Thyroid gland (tissue), 4 donors: ENCODE results near the gene GNG7. TPM values are rescaled to one million over a fixed set of nuclear protein-coding genes. Genes with fewer than 3 reads are reported as not detected.
"Not testable (repeated sequence)": the region's sequence is repeated elsewhere in the genome, so short reads cannot be mapped to it uniquely, and the experiment has no call there.

Experiments used
- DNase-seq, 2 donors: peaks; one replicate each; pipeline ENCODE4 v3.0.0-alpha.2; 2019
- H3K27ac ChIP-seq, 3 donors: fragments of 200-600 bp; sonication (generic); 1 replicate in 2 of 3; 2 replicates in 1 of 3; pipeline ENCODE4 v1.5.1; 2016 to 2019; ENCODE audit warnings: mild to moderate bottlenecking in 1 of 3, moderate library complexity in 1 of 3
- H3K27me3 ChIP-seq: fragments of 200-600 bp; sonication (generic); one replicate; pipeline ENCODE4 v1.5.1; 2019
- H3K36me3 ChIP-seq, 2 donors: fragments of 200-600 bp; sonication (generic); one replicate each; pipeline ENCODE4 v1.5.1; 2016 to 2019
- H3K4me1 ChIP-seq, 2 donors: fragments of 200-600 bp; sonication (generic); one replicate each; pipeline ENCODE4 v1.5.1; 2017 to 2019
- H3K4me3 ChIP-seq, 3 donors: fragments of 200-600 bp; sonication (generic); replicated peaks in 1 of 3; 1 replicate in 2 of 3; 2 replicates in 1 of 3; pipeline ENCODE4 v1.5.1; 2016; ENCODE audit warnings: mild to moderate bottlenecking in 1 of 3
- H3K9me3 ChIP-seq: fragments of 200-600 bp; sonication (generic); one replicate; pipeline ENCODE4 v1.5.1; 2017
- POLR2A ChIP-seq, 2 donors: fragments of 450-650 bp; IDR thresholded peaks; one replicate each; pipeline ENCODE4 v1.6.1; 2017; ENCODE audit warnings: antibody characterized with exemption in 2 of 2, mild to moderate bottlenecking in 2 of 2, moderate library complexity in 1 of 2
- WGBS, 2 donors: methylation state at CpG; one replicate each; pipeline ENCODE4 v1.1.5; 2017; 5-methylcytosine and 5-hydroxymethylcytosine counted together
- intact Hi-C: fragments of 100-400 bp; cut with DNase I; formaldehyde crosslinking; loops from one replicate; pipeline ENCODE4 v1.15.1; 2023
- total RNA-seq, 4 donors: library from RNA; depleted of rRNA; stranded (reverse); fragments of >200 nt; gene quantifications; one replicate each; pipeline ENCODE4 v1.2.3, GENCODE V29; 2016
- TF ChIP-seq, protein P1 (sequence below), 6 experiments: fragments of 200-600 bp in 3 of 6; fragments of 450-650 bp in 3 of 6; sonication (generic) in 3 of 6; IDR thresholded peaks; one replicate each; pipeline ENCODE4 v1.5.1; 2016 to 2019; ENCODE audit warnings: antibody characterized with exemption in 6 of 6, mild to moderate bottlenecking in 2 of 6, inconsistent platforms in 1 of 6, moderate library complexity in 1 of 6

GNG7 gene
- total RNA-seq, 4 donors from 2014 or later: 3.8 to 6.9 (median 5.6) TPM

GRCh38 chr19:2582984-2583956 lies 119.2 kb downstream of the GNG7 start:
- TF ChIP-seq, protein P1, sequence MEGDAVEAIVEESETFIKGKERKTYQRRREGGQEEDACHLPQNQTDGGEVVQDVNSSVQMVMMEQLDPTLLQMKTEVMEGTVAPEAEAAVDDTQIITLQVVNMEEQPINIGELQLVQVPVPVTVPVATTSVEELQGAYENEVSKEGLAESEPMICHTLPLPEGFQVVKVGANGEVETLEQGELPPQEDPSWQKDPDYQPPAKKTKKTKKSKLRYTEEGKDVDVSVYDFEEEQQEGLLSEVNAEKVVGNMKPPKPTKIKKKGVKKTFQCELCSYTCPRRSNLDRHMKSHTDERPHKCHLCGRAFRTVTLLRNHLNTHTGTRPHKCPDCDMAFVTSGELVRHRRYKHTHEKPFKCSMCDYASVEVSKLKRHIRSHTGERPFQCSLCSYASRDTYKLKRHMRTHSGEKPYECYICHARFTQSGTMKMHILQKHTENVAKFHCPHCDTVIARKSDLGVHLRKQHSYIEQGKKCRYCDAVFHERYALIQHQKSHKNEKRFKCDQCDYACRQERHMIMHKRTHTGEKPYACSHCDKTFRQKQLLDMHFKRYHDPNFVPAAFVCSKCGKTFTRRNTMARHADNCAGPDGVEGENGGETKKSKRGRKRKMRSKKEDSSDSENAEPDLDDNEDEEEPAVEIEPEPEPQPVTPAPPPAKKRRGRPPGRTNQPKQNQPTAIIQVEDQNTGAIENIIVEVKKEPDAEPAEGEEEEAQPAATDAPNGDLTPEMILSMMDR (IDR thresholded peaks at IDR 0.05): no peak
- no peak for TF ChIP-seq POLR2A (IDR thresholded peaks at IDR 0.05)
- Histone ChIP-seq H3K4me3 (no peak overlapping the region), H3K36me3 (no peaks in the 10 kb centered on the region), H3K27ac (no peak overlapping the region), H3K4me1 (peaks cover 24 to 27% of the 10 kb centered on the region in 2 donors), H3K27me3 (no peaks in the 10 kb centered on the region), H3K9me3 (no peaks in the 10 kb centered on the region)
- no peak for DNase-seq
- intact Hi-C loops: no loop called here
- whole genome bisulfite sequencing, 2 donors: 90 to 92% methylated on average over 6 of the region's 6 CpGs

DNA sequence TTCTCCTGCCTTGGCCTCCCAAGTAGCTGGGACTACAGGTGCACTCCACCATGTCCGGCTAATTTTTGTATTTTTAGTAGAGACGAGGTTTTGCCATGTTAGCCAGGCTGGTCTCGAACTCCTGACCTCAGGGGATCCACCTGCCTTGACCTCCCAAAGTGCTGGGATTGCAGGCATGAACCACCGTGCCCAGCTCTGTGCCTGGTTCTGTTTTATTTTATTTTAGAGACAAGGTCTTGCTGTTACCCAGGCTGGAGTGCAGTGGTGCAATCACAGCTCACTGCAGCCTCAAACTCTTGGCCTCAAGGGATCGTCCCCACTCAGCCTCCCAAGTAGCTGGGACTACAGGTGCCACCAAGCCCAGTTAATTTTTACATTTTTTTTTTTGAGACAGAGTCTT lies 122.1 kb downstream of the GNG7 start:
- H3K27me3 ChIP-seq, H3K9me3 ChIP-seq, intact Hi-C loops, H3K36me3 ChIP-seq, H3K4me3 ChIP-seq, H3K27ac ChIP-seq, DNase-seq: not testable (repeated sequence)
- 93 to 96% methylated on average over 3 to 5 of the region's 5 CpGs for WGBS, 2 donors
- peaks cover 21 to 40% of the 10 kb centered on the region in 2 donors for H3K4me1 ChIP-seq

- H3K36me3 ChIP-seq: no peaks in the 10 kb centered on the region
- no peak for TF ChIP-seq POLR2A (IDR thresholded peaks at IDR 0.05)
- TF ChIP-seq, protein P1 (IDR thresholded peaks at IDR 0.05): peak in 2 of 6 experiments; percentile 9 to 43
- peaks cover 21 to 40% of the 10 kb centered on the region in 2 donors for H3K4me1 ChIP-seq
- no peaks in the 10 kb centered on the region for H3K27me3 ChIP-seq
- WGBS, 2 donors: 42 to 56% methylated on average over 8 to 14 of the region's 14 CpGs
- intact Hi-C loops: loop anchor here (5.0 kb wide), 1 partner anchor 33 kb away; no protein-coding TSS in a partner anchor
- peak overlapping the region in 2 of 3 donors; percentile 2 to 35 for H3K4me3 ChIP-seq
- H3K27ac ChIP-seq: peak overlapping the region; percentile 88 to 94 (median 92)
- no peaks in the 10 kb centered on the region for H3K9me3 ChIP-seq
- no peak for DNase-seq
These were observed 122.7 kb downstream of the GNG7 start for GRCh38 chr19:2579678-2580280.

DNA sequence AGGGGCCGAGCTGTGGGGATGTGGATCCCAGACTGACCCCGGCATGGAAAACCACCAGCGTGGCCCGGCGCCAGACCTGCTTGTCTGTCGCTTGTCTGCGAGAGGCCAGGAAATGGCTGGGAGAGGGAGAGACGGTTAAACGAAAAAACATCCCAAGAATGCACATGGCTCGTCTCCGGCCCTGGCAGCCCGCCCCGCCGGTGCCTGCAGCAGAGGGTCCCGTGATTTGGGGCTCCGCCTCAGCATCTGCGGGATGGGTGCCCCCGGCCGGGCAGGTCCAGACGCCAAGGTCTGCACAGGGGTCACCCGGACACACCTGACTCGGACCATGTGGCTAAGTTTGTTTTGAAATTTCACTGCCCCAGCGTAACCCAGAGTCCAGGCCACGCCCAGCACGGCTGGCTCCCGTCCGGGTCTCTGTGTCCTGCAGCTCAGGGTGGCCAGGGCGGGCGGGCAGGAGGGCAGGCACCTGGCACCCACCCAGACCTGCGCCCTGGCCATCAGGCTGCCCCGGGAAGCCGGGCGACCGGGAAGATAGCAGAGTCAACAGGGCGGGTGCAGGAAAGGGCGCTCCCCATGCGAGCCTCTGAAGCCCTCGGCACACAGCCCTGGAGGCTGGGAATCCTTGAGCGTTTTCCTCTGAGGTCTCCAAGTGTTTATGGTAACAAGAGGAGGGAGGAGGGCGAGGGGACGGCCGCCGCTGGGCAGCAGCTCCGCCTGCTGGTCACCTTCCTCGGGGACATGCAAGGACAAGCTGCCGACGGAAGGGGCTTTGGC lies 123.4 kb downstream of the GNG7 start:
- Histone ChIP-seq H3K4me3 (peak overlapping the region in 2 of 3 donors; percentile 2 to 35), H3K36me3 (no peaks in the 10 kb centered on the region), H3K27me3 (no peaks in the 10 kb centered on the region), H3K9me3 (no peaks in the 10 kb centered on the region), H3K27ac (peak overlapping the region; percentile 88 to 94 (median 92)), H3K4me1 (peaks cover 21 to 40% of the 10 kb centered on the region in 2 donors)
- TF ChIP-seq POLR2A (IDR thresholded peaks at IDR 0.05): peak in 1 of 2 donors; percentile 76
- TF ChIP-seq, protein P1 (IDR thresholded peaks at IDR 0.05): peak; percentile 72 to 99 (median 96)
- DNase-seq: peak; percentile 96 to 97
- intact Hi-C loops: loop anchor here (5.0 kb wide), 1 partner anchor 33 kb away; no protein-coding TSS in a partner anchor
- WGBS, 2 donors: 1 to 4% methylated on average over 14 to 17 of the region's 47 CpGs

- peaks cover 21 to 40% of the 10 kb centered on the region in 2 donors for H3K4me1 ChIP-seq
- intact Hi-C loops: loop anchor here (5.0 kb wide), 1 partner anchor 34 kb away; no protein-coding TSS in a partner anchor
These were observed 124.1 kb downstream of the GNG7 start for GRCh38 chr19:2578391-2578890.

More at GRCh38 chr19:2578391-2578890, 124.1 kb downstream of the GNG7 start:
- no peaks in the 10 kb centered on the region for H3K9me3 ChIP-seq
- peak overlapping the region; percentile 88 to 94 (median 92) for H3K27ac ChIP-seq
- H3K27me3 ChIP-seq: no peaks in the 10 kb centered on the region
- peak overlapping the region in 1 of 3 donors; percentile 35 for H3K4me3 ChIP-seq
- no peaks in the 10 kb centered on the region for H3K36me3 ChIP-seq
- TF ChIP-seq, protein P1 (IDR thresholded peaks at IDR 0.05): no peak
- peak in 1 of 2 donors; percentile 36 for TF ChIP-seq POLR2A (IDR thresholded peaks at IDR 0.05)
- 11 to 30% methylated on average over 10 to 13 of the region's 13 CpGs for WGBS, 2 donors
- DNase-seq: peak; percentile 52 to 67
